Adrenal gland (tissue), 12 donors: ENCODE results near the gene PRRC2B. TPM values are rescaled to one million over a fixed set of nuclear protein-coding genes. Genes with fewer than 3 reads are reported as not detected.

Experiments
- DNase-seq, 7 donors: peaks; one replicate each; pipeline ENCODE4 v3.0.0-alpha.2; 2019 to 2020
- H3K27ac ChIP-seq, 5 donors: fragments of 200-600 bp; sonication (generic) in 4 of 5; 1 replicate in 3 of 5; 2 replicates in 2 of 5; pipeline versions ENCODE4 v1.5.1 to v1.8.0; 2016 to 2020; ENCODE audit warnings: mild to moderate bottlenecking in 1 of 5
- H3K27me3 ChIP-seq: fragments of 200-600 bp; 2 replicates; pipeline ENCODE4 v1.8.0; 2021
- H3K36me3 ChIP-seq, 2 donors: fragments of 200-600 bp; replicated peaks in 1 of 2; 1 replicate in 1 of 2; 2 replicates in 1 of 2; pipeline versions ENCODE4 v1.5.1 to v1.8.0; 2018 to 2022
- H3K4me1 ChIP-seq, 2 donors: fragments of 200-600 bp; replicated peaks in 1 of 2; 1 replicate in 1 of 2; 2 replicates in 1 of 2; pipeline versions ENCODE4 v1.5.1 to v1.8.0; 2018 to 2021
- H3K4me3 ChIP-seq, 4 donors: fragments of 200-600 bp; sonication (generic) in 3 of 4; one replicate each; pipeline ENCODE4 v1.5.1; 2016 to 2018
- H3K9me3 ChIP-seq, 3 donors: fragments of 200-600 bp; sonication (generic) in 1 of 3; replicated peaks in 1 of 3; 1 replicate in 2 of 3; 2 replicates in 1 of 3; pipeline versions ENCODE4 v1.5.1 to v1.8.0; 2016 to 2021
- POLR2A ChIP-seq, 2 donors: fragments of 450-650 bp; IDR thresholded peaks; one replicate each; pipeline ENCODE4 v1.6.1; 2017; ENCODE audit warnings: antibody characterized with exemption in 2 of 2, mild to moderate bottlenecking in 2 of 2, moderate library complexity in 1 of 2
- WGBS, 4 donors: extraction: QIAGEN DNeasy Blood & Tissue Kit in 2 of 4; methylation state at CpG; one replicate each; pipeline versions ENCODE4 v1.1.5 to v1.1.7; 2013 to 2017; 5-methylcytosine and 5-hydroxymethylcytosine counted together
- intact Hi-C, 2 donors: fragments of 100-400 bp; cut with DNase I; formaldehyde crosslinking; loops; one replicate each; pipeline versions ENCODE4 v1.14.1 to v1.15.0; 2022 to 2023
- polyA plus RNA-seq, 3 donors: library from polyadenylated mRNA; stranded (reverse); fragments of 200-250 nt in 2 of 3; fragments of 350-450 nt in 1 of 3; fragmentation: Illumina TruSeq in 1 of 3; extraction: RNeasy Lipid Tissue Mini Kit (QIAGEN cat#74804) in 1 of 3; gene quantifications; one replicate each; pipeline ENCODE4 v1.2.3, GENCODE V29; 2013 to 2014
- total RNA-seq, 9 donors: library from RNA; depleted of rRNA in 4 of 9; stranded (reverse); fragments of >200 nt in 4 of 9; fragments of 120-200 nt in 1 of 9; fragmentation: NEBNext Ultra II Directional in 1 of 9; extraction: Animal tissue kit (Norgen Biotek cat#: 25700) in 1 of 9; gene quantifications; one replicate each; pipeline versions ENCODE4 v1.1.0 to v1.2.4, GENCODE V29; 2013 to 2023
- TF ChIP-seq, protein P1 (sequence below), 6 experiments: fragments of 450-650 bp in 4 of 6; fragments of 200-600 bp in 2 of 6; sonication (generic) in 1 of 6; IDR thresholded peaks; 1 replicate in 5 of 6; 2 replicates in 1 of 6; pipeline versions ENCODE4 v1.5.1 to v1.8.0; 2016 to 2021; ENCODE audit warnings: antibody characterized with exemption in 6 of 6, mild to moderate bottlenecking in 2 of 6, moderate library complexity in 1 of 6
- donor health status: healthy with polysubstance abuse.
- donor health status: Bipolar disorder and iron deficiency.
- donor health status: DM: yes; HTN: yes; CAD: no.
- donor health status: DM: no; HTN: no; CAD: no.
- donor health status: DM: no; HTN: no; CAD: no.
- donor health status: DM: yes; HTN: yes; CAD: no.

PRRC2B gene
- total and polyA plus RNA-seq, 12 donors: 42.3 to 255 (median 145) TPM

DNA sequence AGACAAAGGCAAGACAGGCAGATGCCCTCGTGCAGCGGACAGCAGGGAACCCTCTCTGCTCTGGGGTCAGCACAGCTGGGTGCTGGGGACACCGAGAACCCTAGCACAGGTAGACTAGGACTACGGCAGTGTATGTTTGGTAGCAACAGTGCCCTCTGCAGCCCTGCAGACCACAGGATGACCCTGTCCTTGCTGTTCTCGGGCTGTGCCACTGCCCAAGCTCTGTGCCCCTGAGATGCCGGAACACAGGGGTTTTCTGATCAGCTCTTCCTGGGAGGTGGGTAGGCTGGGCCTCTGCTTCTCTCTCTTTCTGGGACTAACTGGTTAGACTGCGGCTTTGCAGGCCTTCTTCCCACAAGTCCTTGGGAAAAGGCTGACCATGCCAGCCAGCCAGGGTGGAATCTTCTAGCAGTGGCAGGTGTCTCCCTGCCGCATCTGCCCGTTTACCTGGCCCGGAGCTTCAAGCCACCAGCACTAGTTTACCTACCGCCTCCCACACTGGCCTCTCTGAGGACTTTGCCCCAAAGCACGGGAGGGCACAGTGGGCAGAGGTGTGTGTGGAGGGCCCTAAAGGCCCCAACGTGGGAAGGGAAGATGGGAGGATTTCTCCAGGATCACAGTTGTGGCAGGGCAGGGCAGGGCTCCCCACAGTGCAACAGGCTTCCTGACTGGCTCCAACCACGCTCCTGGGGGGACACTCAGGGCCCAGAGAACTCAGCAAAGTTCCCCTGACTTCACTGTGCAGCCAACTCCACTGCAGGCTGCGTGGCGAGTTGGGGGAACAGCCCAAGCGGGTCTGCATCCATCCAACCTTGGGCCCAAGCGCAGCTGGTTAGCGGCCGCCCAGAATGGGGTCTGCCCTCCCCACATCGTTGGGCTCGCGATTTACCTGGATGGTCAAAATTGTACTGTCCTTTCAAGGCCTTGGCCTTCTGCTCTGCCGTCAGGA is 136.0 kb downstream of the PRRC2B start:
- 56 to 70% (median 63%) methylated on average over 9 to 24 of the region's 24 CpGs for WGBS, 4 donors
- Histone ChIP-seq H3K4me3 (peak overlapping the region in 3 of 4 donors; percentile 85 to 94 (median 86)), H3K27ac (peak overlapping the region in 1 of 5 donors; percentile 86), H3K27me3 (no peaks in the 10 kb centered on the region), H3K4me1 (peaks cover 10 to 15% of the 10 kb centered on the region in 2 donors), H3K36me3 (peaks cover 0 to 44% of the 10 kb centered on the region in 2 donors), H3K9me3 (no peaks in the 10 kb centered on the region)
- no peak for DNase-seq
- intact Hi-C loops: no loop called here
- TF ChIP-seq POLR2A (IDR thresholded peaks at IDR 0.05): no peak
- TF ChIP-seq, protein P1, sequence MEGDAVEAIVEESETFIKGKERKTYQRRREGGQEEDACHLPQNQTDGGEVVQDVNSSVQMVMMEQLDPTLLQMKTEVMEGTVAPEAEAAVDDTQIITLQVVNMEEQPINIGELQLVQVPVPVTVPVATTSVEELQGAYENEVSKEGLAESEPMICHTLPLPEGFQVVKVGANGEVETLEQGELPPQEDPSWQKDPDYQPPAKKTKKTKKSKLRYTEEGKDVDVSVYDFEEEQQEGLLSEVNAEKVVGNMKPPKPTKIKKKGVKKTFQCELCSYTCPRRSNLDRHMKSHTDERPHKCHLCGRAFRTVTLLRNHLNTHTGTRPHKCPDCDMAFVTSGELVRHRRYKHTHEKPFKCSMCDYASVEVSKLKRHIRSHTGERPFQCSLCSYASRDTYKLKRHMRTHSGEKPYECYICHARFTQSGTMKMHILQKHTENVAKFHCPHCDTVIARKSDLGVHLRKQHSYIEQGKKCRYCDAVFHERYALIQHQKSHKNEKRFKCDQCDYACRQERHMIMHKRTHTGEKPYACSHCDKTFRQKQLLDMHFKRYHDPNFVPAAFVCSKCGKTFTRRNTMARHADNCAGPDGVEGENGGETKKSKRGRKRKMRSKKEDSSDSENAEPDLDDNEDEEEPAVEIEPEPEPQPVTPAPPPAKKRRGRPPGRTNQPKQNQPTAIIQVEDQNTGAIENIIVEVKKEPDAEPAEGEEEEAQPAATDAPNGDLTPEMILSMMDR (IDR thresholded peaks at IDR 0.05): no peak

DNA sequence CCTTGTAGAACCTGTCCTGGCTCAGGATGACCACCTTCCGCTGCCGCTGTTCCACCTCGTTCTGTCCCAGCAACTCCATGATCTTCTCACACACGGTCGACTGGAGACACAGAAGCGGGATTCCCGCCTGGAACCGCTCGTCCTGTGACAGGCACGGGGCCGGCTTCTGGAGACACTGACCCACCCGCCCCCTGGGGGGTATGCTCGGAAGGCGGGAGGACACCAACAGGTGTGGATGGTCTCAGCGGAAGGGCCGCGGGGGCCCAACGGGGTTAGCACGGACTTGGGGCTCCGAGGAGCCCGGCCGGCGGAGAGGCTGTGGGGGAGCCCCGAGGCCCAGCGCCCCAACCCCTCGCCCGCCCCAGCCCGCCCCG is 136.6 kb downstream of the PRRC2B start:
- TF ChIP-seq, protein P1 (IDR thresholded peaks at IDR 0.05): peak in 3 of 6 experiments; percentile 2 to 26 (median 23)
- no peak for TF ChIP-seq POLR2A (IDR thresholded peaks at IDR 0.05)
- intact Hi-C loops: no loop called here
- Histone ChIP-seq H3K27me3 (no peaks in the 10 kb centered on the region), H3K4me1 (peaks cover 10 to 15% of the 10 kb centered on the region in 2 donors), H3K9me3 (no peaks in the 10 kb centered on the region), H3K4me3 (peak overlapping the region; percentile 62 to 94 (median 86)), H3K36me3 (peaks cover 0 to 38% of the 10 kb centered on the region in 2 donors), H3K27ac (peak overlapping the region in 4 of 5 donors; percentile 43 to 86 (median 66))
- WGBS, 4 donors: 1 to 5% (median 2%) methylated on average over 16 to 29 of the region's 29 CpGs
- DNase-seq: peak; percentile 38 to 70 (median 61)

- 7 to 55% (median 25%) methylated on average over 4 to 103 of the region's 103 CpGs for WGBS, 4 donors
- peak; percentile 76 to 86 (median 79) for DNase-seq
- Histone ChIP-seq H3K4me3 (peak within 1 kb of the TSS; percentile 62 to 94 (median 86)), H3K27me3 (no peaks in the 10 kb centered on the region), H3K27ac (peak within 1 kb of the TSS in 4 of 5 donors; percentile 43 to 86 (median 66)), H3K9me3 (no peaks in the 10 kb centered on the region), H3K4me1 (peaks cover 10 to 15% of the 10 kb centered on the region in 2 donors), H3K36me3 (peaks cover 0 to 31% of the 10 kb centered on the region in 2 donors)
- intact Hi-C loops: no loop called here
- TF ChIP-seq, protein P1 (IDR thresholded peaks at IDR 0.05): no peak
- peak in 1 of 2 donors; percentile 62 for TF ChIP-seq POLR2A (IDR thresholded peaks at IDR 0.05)
Measured at GRCh38 chr9:131530920-131531832, 137.3 kb downstream of the PRRC2B start, which contains the start of gene UCK1. Gene UCK1, minus strand, starts transcription at chr9:131531263. Its CDS starts 89 bp downstream, at chr9:131531174.
